ENCODE results near the gene SLC26A1. TPM values are rescaled to one million over a fixed set of nuclear protein-coding genes. Genes with fewer than 3 reads are reported as not detected.

The SLC26A1 gene
- total RNA-seq, 1 experiment from 2014 or later, result 0.09 TPM

- Histone ChIP-seq H2BK120ac (ENCODE audit: low read depth, low read length, poor library complexity, severe bottlenecking) (no peak overlapping the region), H3K4me1 (ENCODE audit: insufficient read depth, low read length) (no peaks in the 10 kb centered on the region), H3K79me1 (ENCODE audit: insufficient read depth, low read depth, low read length, poor library complexity, severe bottlenecking) (no peaks in the 10 kb centered on the region), H4K91ac (ENCODE audit: insufficient read length, low read depth, low read length) (no peak overlapping the region), H3K9ac (ENCODE audit: extremely low read depth, insufficient read length, low read length) (no peak overlapping the region), H2BK15ac (ENCODE audit: low read depth, low read length) (no peak overlapping the region), H4K20me1 (ENCODE audit: control insufficient read depth, insufficient read depth, insufficient read length) (no peaks in the 10 kb centered on the region), H3K23me2 (ENCODE audit: insufficient read length, low read depth, low read length, poor library complexity, severe bottlenecking) (peaks cover 8% of the 10 kb centered on the region), H3K27me3 (ENCODE audit: insufficient read depth, low read length) (peaks cover 32% of the 10 kb centered on the region; the same call in 1 of the 2 replicates), H3K23ac (ENCODE audit: insufficient read length, low read depth, low read length) (no peak overlapping the region), H2AFZ (ENCODE audit: low read length) (no peak overlapping the region), H3K79me2 (ENCODE audit: insufficient read depth, low read length) (no peaks in the 10 kb centered on the region), H4K8ac (replicated peaks; ENCODE audit: insufficient read length, low read depth, low read length) (no peak overlapping the region), H3K4me2 (ENCODE audit: insufficient read depth, insufficient read length, low read length) (no peak overlapping the region), H3K56ac (ENCODE audit: insufficient read length, low read depth, low read length) (no peak overlapping the region), H3K18ac (ENCODE audit: insufficient read length, low read depth, low read length) (no peak overlapping the region), H4K5ac (ENCODE audit: insufficient read length, low read depth, low read length) (no peak overlapping the region), H3K9me3 (ENCODE audit: control insufficient read depth, low read depth, low read length) (no peaks in the 10 kb centered on the region), H2BK5ac (ENCODE audit: insufficient read length, low read length) (no peak overlapping the region), H2AK5ac (ENCODE audit: insufficient read length, low read length) (no peak overlapping the region), H3K14ac (ENCODE audit: insufficient read depth, low read length) (no peak overlapping the region; the same call in 1 of the 2 replicates), H3T11ph (ENCODE audit: low read length) (no peak overlapping the region), H3K27ac (ENCODE audit: insufficient read length, low read depth, low read length) (no peak overlapping the region), H2BK20ac (ENCODE audit: low read depth, low read length, poor library complexity, severe bottlenecking) (no peak overlapping the region), H3K4ac (ENCODE audit: low read depth, low read length) (no peak overlapping the region), H2BK12ac (ENCODE audit: insufficient read length, low read depth, low read length) (no peak overlapping the region)
- Mint-ChIP-seq H3K9me3 (peaks cover 4 to 13% of the 10 kb centered on the region in 2 experiments; a peak in 4 of 5 replicates), H3K27me3 (ENCODE audit: low read depth) (peaks cover 85% of the 10 kb centered on the region), H3K4me1 (peaks cover 2 to 3% of the 10 kb centered on the region in 2 experiments; a peak in 3 of 4 replicates), H3K4me3 (peak overlapping the region; percentile 33 to 69; a peak in 2 of 5 replicates), H3K36me3 (ENCODE audit: insufficient read depth in 1 of 3, low read depth in 3 of 3) (no peaks in the 10 kb centered on the region), H3K27ac (no peak overlapping the region)
- WGBS (ENCODE audit: extremely low coverage, insufficient read length, low lambda C conversion rate), result no CpG with 5 or more reads among the region's 63 CpGs
- no peak for TF ChIP-seq CTCF (conservative IDR thresholded peaks at IDR 0.05)
- DNase-seq, result no peak
Observed at GRCh38 chr4:1003271-1004070, 10.3 kb upstream of the SLC26A1 start.

All from H9 (cell line).